ENCODE data around the gene TFDP2.
A peak's percentile ranks its signal among the peaks of the same experiment; 100 is the strongest.
"Not testable (repeated sequence)": the region's sequence is repeated elsewhere in the genome, so short reads cannot be mapped to it uniquely, and the experiment has no call there.

Gene TFDP2

GRCh38 chr3:142148792-142149672 is at the start of gene TFDP2:
Gene TFDP2, minus strand, starts transcription at chr3:142149544. Its CDS starts 47,795 bp downstream, at chr3:142101749.
- DNase-seq: peak; percentile 81 to 93

GRCh38 chr3:142188846-142189245 is 39.5 kb upstream of the TFDP2 start:
- DNase-seq: no peak

GRCh38 chr3:142180761-142181362 is 31.5 kb upstream of the TFDP2 start:
- peak in 1 of 2 experiments; percentile 20 for DNase-seq

- DNase-seq: no peak
Observed at GRCh38 chr3:142175478-142175877, 26.1 kb upstream of the TFDP2 start.

GRCh38 chr3:142174559-142174958 is 25.2 kb upstream of the TFDP2 start:
- no peak for DNase-seq

GRCh38 chr3:142168514-142168913 is 19.2 kb upstream of the TFDP2 start:
- no peak for DNase-seq

GRCh38 chr3:142165194-142165593 is 15.8 kb upstream of the TFDP2 start:
- no peak for DNase-seq

GRCh38 chr3:142159083-142159740 is 9.9 kb upstream of the TFDP2 start:
- DNase-seq: no peak

- DNase-seq: no peak
Observed at GRCh38 chr3:142154186-142154585, 4.8 kb upstream of the TFDP2 start.

- DNase-seq: peak in 1 of 2 experiments; percentile 10
Observed at GRCh38 chr3:142152384-142152783, 3.0 kb upstream of the TFDP2 start.

- DNase-seq: no peak
Observed at GRCh38 chr3:142151828-142152227, 2.5 kb upstream of the TFDP2 start.

GRCh38 chr3:142151240-142151639 is 1.9 kb upstream of the TFDP2 start:
- no peak for DNase-seq

GRCh38 chr3:142150271-142150670 is 927 bp upstream of the TFDP2 start:
- DNase-seq: no peak

- DNase-seq: no peak
Observed at GRCh38 chr3:142149673-142149992, 289 bp upstream of the TFDP2 start.

- no peak for DNase-seq
Observed at GRCh38 chr3:142148044-142148791, 1.1 kb downstream of the TFDP2 start.

- not testable (repeated sequence) for DNase-seq
Observed at GRCh38 chr3:142144587-142144986, 4.8 kb downstream of the TFDP2 start.

GRCh38 chr3:142140608-142141285 is 8.6 kb downstream of the TFDP2 start:
- DNase-seq: not testable (repeated sequence)

- DNase-seq: not testable (repeated sequence)
Observed at GRCh38 chr3:142137089-142137488, 12.3 kb downstream of the TFDP2 start.

GRCh38 chr3:142134799-142135325 is 14.5 kb downstream of the TFDP2 start:
- no peak for DNase-seq

GRCh38 chr3:142129516-142130171 is 19.7 kb downstream of the TFDP2 start:
- no peak for DNase-seq

GRCh38 chr3:142127941-142128658 is 21.2 kb downstream of the TFDP2 start:
- DNase-seq: no peak

Data from SHP77 (cell line).